Breast epithelium (tissue), 3 donors: ENCODE measurements around the gene CAMK4.

ENCODE experiments used
- CTCF ChIP-seq, 3 donors: fragments of 450-650 bp; IDR thresholded peaks; one replicate each; pipeline ENCODE4 v1.5.1; 2016 to 2017; ENCODE audit warnings: antibody characterized with exemption in 3 of 3, mild to moderate bottlenecking in 3 of 3, moderate library complexity in 3 of 3
- POLR2AphosphoS5 ChIP-seq, 3 donors: sonication (generic); formaldehyde crosslinking; IDR thresholded peaks; one replicate each; pipeline ENCODE4 v1.6.1; 2017; ENCODE audit warnings: antibody characterized with exemption in 3 of 3

GRCh38 chr5:111518777-111519176, 294.6 kb downstream of the CAMK4 start:
- TF ChIP-seq CTCF (IDR thresholded peaks at IDR 0.05), result no peak
- TF ChIP-seq POLR2AphosphoS5 (IDR thresholded peaks at IDR 0.05), result no peak
